Measurements from ENCODE around the gene THSD4. TPM values are rescaled to one million over a fixed set of nuclear protein-coding genes. Genes with fewer than 3 reads are reported as not detected.

THSD4 gene
- total RNA-seq, 1 donor from 2014 or later, result 73.5 TPM

DNA sequence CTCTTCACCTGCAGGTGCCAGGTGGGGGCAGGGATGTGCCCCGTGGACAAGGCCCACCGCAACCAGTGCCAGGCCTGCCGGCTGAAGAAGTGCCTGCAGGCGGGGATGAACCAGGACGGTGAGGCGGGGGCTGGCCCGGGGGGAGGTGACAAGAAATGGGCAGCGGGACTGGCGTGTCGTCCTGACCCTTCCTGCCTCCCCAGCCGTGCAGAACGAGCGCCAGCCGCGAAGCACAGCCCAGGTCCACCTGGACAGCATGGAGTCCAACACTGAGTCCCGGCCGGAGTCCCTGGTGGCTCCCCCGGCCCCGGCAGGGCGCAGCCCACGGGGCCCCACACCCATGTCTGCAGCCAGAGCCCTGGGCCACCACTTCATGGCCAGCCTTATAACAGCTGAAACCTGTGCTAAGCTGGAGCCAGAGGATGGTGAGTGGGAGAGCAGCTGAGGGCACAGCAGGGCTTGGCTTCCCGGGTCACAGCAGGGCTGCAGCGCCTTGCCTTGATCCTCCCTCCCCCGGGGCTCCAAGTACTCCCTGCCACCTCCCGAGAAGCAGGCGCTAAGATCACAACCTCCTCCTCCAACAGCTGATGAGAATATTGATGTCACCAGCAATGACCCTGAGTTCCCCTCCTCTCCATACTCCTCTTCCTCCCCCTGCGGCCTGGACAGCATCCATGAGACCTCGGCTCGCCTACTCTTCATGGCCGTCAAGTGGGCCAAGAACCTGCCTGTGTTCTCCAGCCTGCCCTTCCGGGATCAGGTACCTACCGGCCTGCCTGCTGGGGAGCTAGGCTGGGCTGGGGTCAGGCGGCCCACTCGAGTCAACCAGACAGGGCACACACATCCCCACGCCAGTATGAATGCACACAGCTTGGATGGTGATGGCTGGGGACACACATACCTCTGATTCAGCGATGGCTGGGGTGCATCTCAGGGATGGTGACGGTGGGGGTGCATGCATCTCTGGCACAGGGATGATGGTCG is 696.8 kb downstream of the THSD4 start:
- no peak for DNase-seq (ENCODE audit: low read depth)
- no peak overlapping the region for H3K4me3 ChIP-seq (ENCODE audit: low read depth, low read length)
- no peak for TF ChIP-seq CTCF (conservative IDR thresholded peaks at IDR 0.05; ENCODE audit: low read depth, low read length)

DNA sequence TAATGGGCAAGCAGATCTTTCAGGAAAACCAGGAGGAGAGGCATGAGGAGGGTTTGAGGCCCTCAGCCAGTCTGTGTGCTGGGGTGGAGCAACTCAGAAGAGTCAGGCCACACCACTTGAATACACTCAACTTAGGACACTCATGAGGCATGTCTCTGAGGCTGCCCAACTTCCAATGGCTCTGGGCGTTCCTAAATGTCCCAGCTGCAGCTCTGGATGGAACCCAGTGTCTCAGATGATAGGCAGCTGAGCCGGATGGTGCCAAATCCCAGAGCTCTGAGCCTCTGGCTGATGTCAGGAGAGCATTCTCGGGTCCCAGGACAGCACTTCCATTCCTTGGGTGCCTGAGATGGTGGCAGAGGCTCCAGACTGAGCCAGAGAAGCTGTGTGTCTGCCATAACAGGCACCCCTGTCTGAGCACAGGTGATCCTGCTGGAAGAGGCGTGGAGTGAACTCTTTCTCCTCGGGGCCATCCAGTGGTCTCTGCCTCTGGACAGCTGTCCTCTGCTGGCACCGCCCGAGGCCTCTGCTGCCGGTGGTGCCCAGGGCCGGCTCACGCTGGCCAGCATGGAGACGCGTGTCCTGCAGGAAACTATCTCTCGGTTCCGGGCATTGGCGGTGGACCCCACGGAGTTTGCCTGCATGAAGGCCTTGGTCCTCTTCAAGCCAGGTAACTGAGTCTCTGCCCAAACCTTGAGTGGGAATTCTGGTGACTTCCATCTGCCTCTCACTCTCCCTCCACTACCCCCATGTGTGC is 697.9 kb downstream of the THSD4 start:
- DNase-seq (ENCODE audit: low read depth), result no peak
- TF ChIP-seq CTCF (conservative IDR thresholded peaks at IDR 0.05; ENCODE audit: low read depth, low read length), result no peak
- no peak overlapping the region for H3K4me3 ChIP-seq (ENCODE audit: low read depth, low read length)

DNA sequence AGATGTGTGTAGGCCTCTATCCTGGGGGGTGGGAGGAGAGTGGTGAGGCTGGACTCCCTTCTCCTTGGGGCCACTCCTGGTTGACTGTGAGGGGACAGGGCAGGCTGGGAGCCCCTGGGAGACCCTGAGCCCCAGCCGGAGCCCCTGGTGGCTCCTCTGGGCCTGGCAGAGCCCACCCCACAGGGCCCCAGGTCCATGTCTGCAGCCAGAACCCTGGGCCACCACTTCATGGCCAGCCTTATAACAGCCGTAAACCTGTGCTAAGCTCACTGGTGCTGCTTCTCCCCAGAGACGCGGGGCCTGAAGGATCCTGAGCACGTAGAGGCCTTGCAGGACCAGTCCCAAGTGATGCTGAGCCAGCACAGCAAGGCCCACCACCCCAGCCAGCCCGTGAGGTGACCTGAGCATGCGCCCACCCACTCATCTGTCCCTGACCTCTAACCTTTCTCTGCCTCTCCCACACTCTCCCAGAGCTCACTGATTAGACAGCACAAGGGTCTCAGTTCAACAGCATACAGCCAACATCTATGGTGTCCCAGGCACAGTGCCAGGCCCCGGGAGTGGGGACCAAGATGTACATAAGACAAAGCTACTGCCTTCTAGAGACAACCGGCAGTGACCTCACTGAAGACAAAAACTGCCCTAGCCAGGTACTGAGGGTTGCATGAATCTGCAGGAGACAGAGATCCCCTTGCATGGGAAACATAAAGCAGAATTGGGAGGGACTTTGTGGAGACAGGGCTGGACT is 698.6 kb downstream of the THSD4 start:
- TF ChIP-seq CTCF (conservative IDR thresholded peaks at IDR 0.05; ENCODE audit: low read depth, low read length), result no peak
- no peak for DNase-seq (ENCODE audit: low read depth)
- no peak overlapping the region for H3K4me3 ChIP-seq (ENCODE audit: low read depth, low read length)

GRCh38 chr15:71815301-71815700 is 700.0 kb downstream of the THSD4 start:
- H3K4me3 ChIP-seq (ENCODE audit: low read depth, low read length), result no peak overlapping the region
- no peak for TF ChIP-seq CTCF (conservative IDR thresholded peaks at IDR 0.05; ENCODE audit: low read depth, low read length)
- no peak for DNase-seq (ENCODE audit: low read depth)

GRCh38 chr15:71817351-71817750 is 702.1 kb downstream of the THSD4 start:
- DNase-seq (ENCODE audit: low read depth), result no peak
- H3K4me3 ChIP-seq (ENCODE audit: low read depth, low read length), result no peak overlapping the region
- no peak for TF ChIP-seq CTCF (conservative IDR thresholded peaks at IDR 0.05; ENCODE audit: low read depth, low read length)

DNA sequence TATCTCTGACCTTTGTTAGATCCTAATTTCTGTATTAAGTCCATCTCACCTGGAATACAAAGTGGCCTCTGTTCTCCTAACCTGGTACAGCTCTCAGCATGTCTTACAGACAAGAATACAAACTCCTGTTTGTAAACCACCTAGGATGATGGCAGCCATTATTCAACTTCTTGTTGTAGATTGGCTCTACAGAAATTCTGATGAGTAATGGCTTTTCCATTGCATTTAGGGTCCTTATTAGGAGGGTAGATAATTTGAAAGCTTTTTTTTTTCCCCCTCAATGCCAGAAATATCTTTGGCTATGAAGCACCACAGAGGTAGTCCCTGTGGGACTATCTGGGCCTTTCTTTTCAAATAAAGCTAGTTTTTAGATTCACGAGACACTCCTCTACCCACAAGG is 704.9 kb downstream of the THSD4 start:
- no peak for TF ChIP-seq CTCF (conservative IDR thresholded peaks at IDR 0.05; ENCODE audit: low read depth, low read length)
- no peak for DNase-seq (ENCODE audit: low read depth)
- no peak overlapping the region for H3K4me3 ChIP-seq (ENCODE audit: low read depth, low read length)

Data from epithelial cell of proximal tubule (primary cell).